NCI-H2081 treated with DMSO at 0.1 percent for 48 hours (cell line): ENCODE measurements around the gene MAPK8.

Experiments
- DNase-seq: peaks from one replicate; lab custom pipeline; 2025; lab: John Stamatoyannopoulos, UW

The MAPK8 gene

GRCh38 chr10:48477616-48478015, 171.1 kb downstream of the MAPK8 start:
- no peak for DNase-seq

GRCh38 chr10:48478469-48478868, 172.0 kb downstream of the MAPK8 start:
- DNase-seq = no peak

GRCh38 chr10:48478980-48479811, 172.7 kb downstream of the MAPK8 start:
- no peak for DNase-seq

- no peak for DNase-seq
Measured at GRCh38 chr10:48480397-48481374, 174.2 kb downstream of the MAPK8 start.

- no peak for DNase-seq
Measured at GRCh38 chr10:48481385-48481784, 174.9 kb downstream of the MAPK8 start.

- DNase-seq = no peak
Measured at GRCh38 chr10:48482207-48482606, 175.7 kb downstream of the MAPK8 start.

- no peak for DNase-seq
Measured at GRCh38 chr10:48484911-48485310, 178.4 kb downstream of the MAPK8 start.

- no peak for DNase-seq
Measured at GRCh38 chr10:48485711-48486110, 179.2 kb downstream of the MAPK8 start.

GRCh38 chr10:48487244-48487643, 180.8 kb downstream of the MAPK8 start:
- no peak for DNase-seq
